ENCODE data around the gene SETD9.
A peak's percentile ranks its signal among the peaks of the same experiment; 100 is the strongest.

The SETD9 gene

GRCh38 chr5:56873056-56873455 is 36.3 kb upstream of the SETD9 start:
- ATAC-seq (ENCODE audit: low read depth) = no peak
- Histone ChIP-seq H3K4me3 (ENCODE audit: severe bottlenecking) (no peak overlapping the region), H3K27me3 (ENCODE audit: insufficient read depth, poor library complexity, severe bottlenecking) (no peaks in the 10 kb centered on the region), H3K4me1 (ENCODE audit: insufficient read depth, poor library complexity, severe bottlenecking) (no peaks in the 10 kb centered on the region), H3K27ac (ENCODE audit: poor library complexity, severe bottlenecking) (no peak overlapping the region), H3K9me3 (ENCODE audit: severe bottlenecking) (no peaks in the 10 kb centered on the region), H3K36me3 (ENCODE audit: low read depth) (peaks cover 89% of the 10 kb centered on the region)
- DNase-seq (ENCODE audit: low spot score) = no peak
- no peak for TF ChIP-seq CTCF (IDR thresholded peaks at IDR 0.05; ENCODE audit: poor library complexity, severe bottlenecking)

- Histone ChIP-seq H3K4me1 (ENCODE audit: insufficient read depth, poor library complexity, severe bottlenecking) (no peaks in the 10 kb centered on the region), H3K36me3 (ENCODE audit: low read depth) (peaks cover 95% of the 10 kb centered on the region), H3K4me3 (ENCODE audit: severe bottlenecking) (no peak overlapping the region), H3K27me3 (ENCODE audit: insufficient read depth, poor library complexity, severe bottlenecking) (no peaks in the 10 kb centered on the region), H3K9me3 (ENCODE audit: severe bottlenecking) (no peaks in the 10 kb centered on the region), H3K27ac (ENCODE audit: poor library complexity, severe bottlenecking) (no peak overlapping the region)
- no peak for TF ChIP-seq CTCF (IDR thresholded peaks at IDR 0.05; ENCODE audit: poor library complexity, severe bottlenecking)
- DNase-seq (ENCODE audit: low spot score) (no peak), ATAC-seq (ENCODE audit: low read depth) (peak; percentile 76)
These were observed 33.1 kb upstream of the SETD9 start for GRCh38 chr5:56876327-56876726.

- Histone ChIP-seq H3K9me3 (ENCODE audit: severe bottlenecking) (no peaks in the 10 kb centered on the region), H3K4me3 (ENCODE audit: severe bottlenecking) (no peak overlapping the region), H3K27ac (ENCODE audit: poor library complexity, severe bottlenecking) (no peak overlapping the region), H3K27me3 (ENCODE audit: insufficient read depth, poor library complexity, severe bottlenecking) (no peaks in the 10 kb centered on the region), H3K4me1 (ENCODE audit: insufficient read depth, poor library complexity, severe bottlenecking) (no peaks in the 10 kb centered on the region), H3K36me3 (ENCODE audit: low read depth) (peaks cover 93% of the 10 kb centered on the region)
- DNase-seq (ENCODE audit: low spot score) (no peak), ATAC-seq (ENCODE audit: low read depth) (no peak)
- TF ChIP-seq CTCF (IDR thresholded peaks at IDR 0.05; ENCODE audit: poor library complexity, severe bottlenecking) = no peak
These were observed 27.8 kb upstream of the SETD9 start for GRCh38 chr5:56881571-56881970.

GRCh38 chr5:56893251-56893951 is 16.0 kb upstream of the SETD9 start:
- ATAC-seq (ENCODE audit: low read depth) (no peak), DNase-seq (ENCODE audit: low spot score) (no peak)
- Histone ChIP-seq H3K36me3 (ENCODE audit: low read depth) (peaks cover 41% of the 10 kb centered on the region), H3K4me3 (ENCODE audit: severe bottlenecking) (no peak overlapping the region), H3K4me1 (ENCODE audit: insufficient read depth, poor library complexity, severe bottlenecking) (no peaks in the 10 kb centered on the region), H3K9me3 (ENCODE audit: severe bottlenecking) (no peaks in the 10 kb centered on the region), H3K27me3 (ENCODE audit: insufficient read depth, poor library complexity, severe bottlenecking) (no peaks in the 10 kb centered on the region), H3K27ac (ENCODE audit: poor library complexity, severe bottlenecking) (no peak overlapping the region)
- no peak for TF ChIP-seq CTCF (IDR thresholded peaks at IDR 0.05; ENCODE audit: poor library complexity, severe bottlenecking)

GRCh38 chr5:56896763-56897162 is 12.6 kb upstream of the SETD9 start:
- H3K27me3 ChIP-seq (ENCODE audit: insufficient read depth, poor library complexity, severe bottlenecking) = no peaks in the 10 kb centered on the region
- no peaks in the 10 kb centered on the region for H3K9me3 ChIP-seq (ENCODE audit: severe bottlenecking)
- H3K27ac ChIP-seq (ENCODE audit: poor library complexity, severe bottlenecking) = no peak overlapping the region
- peaks cover 24% of the 10 kb centered on the region for H3K36me3 ChIP-seq (ENCODE audit: low read depth)
- DNase-seq (ENCODE audit: low spot score) = no peak
- H3K4me3 ChIP-seq (ENCODE audit: severe bottlenecking) = no peak overlapping the region
- ATAC-seq (ENCODE audit: low read depth) = no peak
- H3K4me1 ChIP-seq (ENCODE audit: insufficient read depth, poor library complexity, severe bottlenecking) = no peaks in the 10 kb centered on the region
- TF ChIP-seq CTCF (IDR thresholded peaks at IDR 0.05; ENCODE audit: poor library complexity, severe bottlenecking) = no peak

Data from RWPE2 (cell line).